ENCODE data around the gene MKLN1. TPM values are rescaled to one million over a fixed set of nuclear protein-coding genes. Genes with fewer than 3 reads are reported as not detected.

The MKLN1 gene
- polyA plus RNA-seq, 2 of the 4 experiments (the other 2 are of a cell fraction): 39.6 to 84.5 TPM

DNA sequence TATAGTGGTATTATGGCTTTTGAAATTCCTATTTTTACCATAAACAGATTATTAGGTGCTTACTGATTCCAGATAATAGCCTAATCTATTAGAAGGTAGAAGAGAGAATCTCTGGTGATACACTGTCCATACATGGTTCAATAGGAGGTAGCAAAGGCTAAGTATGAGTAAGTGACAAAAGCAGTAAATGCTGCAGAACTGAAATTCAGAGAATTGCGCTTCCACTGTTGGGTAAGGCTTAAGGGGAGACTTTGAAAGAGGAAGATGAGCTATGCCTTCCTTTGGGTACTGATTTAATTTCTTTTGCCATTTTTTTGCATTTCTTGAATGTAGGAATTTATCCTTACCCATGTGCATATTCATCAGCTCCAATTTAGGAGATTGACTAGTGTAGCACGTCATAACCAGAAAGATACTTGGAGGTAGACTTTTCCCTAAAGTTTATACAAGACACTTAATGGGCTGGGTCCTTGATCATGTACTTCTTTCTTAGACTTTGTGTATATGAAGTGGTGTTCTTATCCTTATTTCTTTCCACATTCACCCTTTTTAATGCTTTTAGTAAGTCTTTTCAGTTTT lies 15.3 kb downstream of the MKLN1 start:
- WGBS (ENCODE audit: missing lambda C conversion rate): 92% methylated on average over 2 of the region's 2 CpGs
- CTCF ChIA-PET: no interaction called here
- FAIRE-seq: no peak

GRCh38 chr7:131346885-131347592 lies 19.4 kb downstream of the MKLN1 start:
- TF ChIP-seq ZC3H11A (IDR thresholded peaks at IDR 0.05): no peak
- TF ChIP-seq MYC (IDR thresholded peaks at IDR 0.05; ENCODE audit: borderline replicate concordance, low read length): no peak
- no peak for TF ChIP-seq SMC3 (IDR thresholded peaks at IDR 0.05)
- TF ChIP-seq TP53 (CRISPR knock-in tag; IDR thresholded peaks at IDR 0.05): no peak
- no peak for TF ChIP-seq NPAS2 (CRISPR knock-in tag; IDR thresholded peaks at IDR 0.05; ENCODE audit: borderline replicate concordance)
- TF ChIP-seq MAZ (IDR thresholded peaks at IDR 0.05; ENCODE audit: borderline replicate concordance, low read depth, low read length): no peak
- TF ChIP-seq USF2 (IDR thresholded peaks at IDR 0.05): no peak
- TF ChIP-seq SREBF2 (IDR thresholded peaks at IDR 0.05): no peak
- no peak for TF ChIP-seq CTCF (IDR thresholded peaks at IDR 0.05)
- peak overlapping the region; percentile 4; the same call in 1 of the 3 replicates for H3K4me2 ChIP-seq
- peaks cover 20% of the 10 kb centered on the region; the same call in 2 of the 3 replicates for H3K4me1 ChIP-seq
- ATAC-seq: peak; percentile 55 to 56; a peak in 4 of 6 replicates
- H3K27ac ChIP-seq: no peak overlapping the region
- no peaks in the 10 kb centered on the region for H3K9me3 ChIP-seq
- 76% methylated on average over 3 of the region's 3 CpGs for WGBS (ENCODE audit: missing lambda C conversion rate)
- no peak for DNase-seq (ENCODE audit: low read depth in 1 of 2, low spot score in 1 of 2)
- no peak for FAIRE-seq
- ChIA-PET CTCF (interaction anchor here (0.6 to 1.4 kb wide), 3 partner anchors 8 to 159 kb away, joined by 3 to 4 read pairs (median 4); no protein-coding TSS in a partner anchor), POLR2A (no interaction called here)
- H3K4me3 ChIP-seq: no peak overlapping the region

More for the DNA sequence above, 15.3 kb downstream of the MKLN1 start:
- POLR2A ChIA-PET: no interaction called here
- peaks cover 13% of the 10 kb centered on the region; the same call in 2 of the 3 replicates for H3K4me1 ChIP-seq
- no peak overlapping the region for H3K4me2 ChIP-seq
- DNase-seq (ENCODE audit: low read depth in 1 of 2, low spot score in 1 of 2): no peak
- no peak overlapping the region for H3K27ac ChIP-seq
- no peak for ATAC-seq
- peaks cover 29% of the 10 kb centered on the region; the same call in 2 of the 3 replicates for H3K9me3 ChIP-seq
- H3K4me3 ChIP-seq: no peak overlapping the region
- TF ChIP-seq ZNF302 (CRISPR knock-in tag; IDR thresholded peaks at IDR 0.05) (no peak), POLR2AphosphoS2 (conservative IDR thresholded peaks at IDR 0.05; ENCODE audit: low read length) (no peak), GATA3 (IDR thresholded peaks at IDR 0.05; ENCODE audit: borderline replicate concordance) (no peak), TFCP2L1 (CRISPR knock-in tag; IDR thresholded peaks at IDR 0.05) (no peak), KDM5A (IDR thresholded peaks at IDR 0.05) (no peak), SMC3 (IDR thresholded peaks at IDR 0.05) (no peak), MAX (IDR thresholded peaks at IDR 0.05) (no peak), HDAC2 (IDR thresholded peaks at IDR 0.05) (no peak), MAZ (IDR thresholded peaks at IDR 0.05; ENCODE audit: borderline replicate concordance, low read depth, low read length) (no peak), FOSL2 (IDR thresholded peaks at IDR 0.05) (no peak), FOSL2 (CRISPR knock-in tag; IDR thresholded peaks at IDR 0.05) (no peak)
- TF ChIP-seq, protein P1, sequence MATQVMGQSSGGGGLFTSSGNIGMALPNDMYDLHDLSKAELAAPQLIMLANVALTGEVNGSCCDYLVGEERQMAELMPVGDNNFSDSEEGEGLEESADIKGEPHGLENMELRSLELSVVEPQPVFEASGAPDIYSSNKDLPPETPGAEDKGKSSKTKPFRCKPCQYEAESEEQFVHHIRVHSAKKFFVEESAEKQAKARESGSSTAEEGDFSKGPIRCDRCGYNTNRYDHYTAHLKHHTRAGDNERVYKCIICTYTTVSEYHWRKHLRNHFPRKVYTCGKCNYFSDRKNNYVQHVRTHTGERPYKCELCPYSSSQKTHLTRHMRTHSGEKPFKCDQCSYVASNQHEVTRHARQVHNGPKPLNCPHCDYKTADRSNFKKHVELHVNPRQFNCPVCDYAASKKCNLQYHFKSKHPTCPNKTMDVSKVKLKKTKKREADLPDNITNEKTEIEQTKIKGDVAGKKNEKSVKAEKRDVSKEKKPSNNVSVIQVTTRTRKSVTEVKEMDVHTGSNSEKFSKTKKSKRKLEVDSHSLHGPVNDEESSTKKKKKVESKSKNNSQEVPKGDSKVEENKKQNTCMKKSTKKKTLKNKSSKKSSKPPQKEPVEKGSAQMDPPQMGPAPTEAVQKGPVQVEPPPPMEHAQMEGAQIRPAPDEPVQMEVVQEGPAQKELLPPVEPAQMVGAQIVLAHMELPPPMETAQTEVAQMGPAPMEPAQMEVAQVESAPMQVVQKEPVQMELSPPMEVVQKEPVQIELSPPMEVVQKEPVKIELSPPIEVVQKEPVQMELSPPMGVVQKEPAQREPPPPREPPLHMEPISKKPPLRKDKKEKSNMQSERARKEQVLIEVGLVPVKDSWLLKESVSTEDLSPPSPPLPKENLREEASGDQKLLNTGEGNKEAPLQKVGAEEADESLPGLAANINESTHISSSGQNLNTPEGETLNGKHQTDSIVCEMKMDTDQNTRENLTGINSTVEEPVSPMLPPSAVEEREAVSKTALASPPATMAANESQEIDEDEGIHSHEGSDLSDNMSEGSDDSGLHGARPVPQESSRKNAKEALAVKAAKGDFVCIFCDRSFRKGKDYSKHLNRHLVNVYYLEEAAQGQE (IDR thresholded peaks at IDR 0.05): no peak
